NB4 (cell line): ENCODE measurements around the gene NPAS3.

Experiments
- DNase-seq: peaks from one replicate; pipeline ENCODE4 v3.0.0; 2010; ENCODE audit warnings: low read depth
- H3K4me3 ChIP-seq: one replicate; pipeline ENCODE4 v1.5.1; 2011; ENCODE audit warnings: mild to moderate bottlenecking, low read depth, low read length, moderate library complexity
- MYC ChIP-seq: IDR thresholded peaks from 2 replicates; pipeline ENCODE4 v1.6.1; 2011; ENCODE audit warnings: low read depth, low read length
- POLR2A ChIP-seq: IDR thresholded peaks from 2 replicates; pipeline ENCODE4 v1.6.1; 2011; ENCODE audit warnings: mild to moderate bottlenecking; ENCODE audit not compliant: insufficient read length; ENCODE audit errors: extremely low read depth
- TF ChIP-seq, protein P1 (sequence below): IDR thresholded peaks from 2 replicates; pipeline ENCODE4 v1.6.1; 2011; ENCODE audit warnings: low read depth, low read length
- TF ChIP-seq, protein P2 (sequence below): IDR thresholded peaks from one replicate; pipeline ENCODE4 v1.5.1; 2012; ENCODE audit warnings: low read depth, low read length

Gene NPAS3

DNA sequence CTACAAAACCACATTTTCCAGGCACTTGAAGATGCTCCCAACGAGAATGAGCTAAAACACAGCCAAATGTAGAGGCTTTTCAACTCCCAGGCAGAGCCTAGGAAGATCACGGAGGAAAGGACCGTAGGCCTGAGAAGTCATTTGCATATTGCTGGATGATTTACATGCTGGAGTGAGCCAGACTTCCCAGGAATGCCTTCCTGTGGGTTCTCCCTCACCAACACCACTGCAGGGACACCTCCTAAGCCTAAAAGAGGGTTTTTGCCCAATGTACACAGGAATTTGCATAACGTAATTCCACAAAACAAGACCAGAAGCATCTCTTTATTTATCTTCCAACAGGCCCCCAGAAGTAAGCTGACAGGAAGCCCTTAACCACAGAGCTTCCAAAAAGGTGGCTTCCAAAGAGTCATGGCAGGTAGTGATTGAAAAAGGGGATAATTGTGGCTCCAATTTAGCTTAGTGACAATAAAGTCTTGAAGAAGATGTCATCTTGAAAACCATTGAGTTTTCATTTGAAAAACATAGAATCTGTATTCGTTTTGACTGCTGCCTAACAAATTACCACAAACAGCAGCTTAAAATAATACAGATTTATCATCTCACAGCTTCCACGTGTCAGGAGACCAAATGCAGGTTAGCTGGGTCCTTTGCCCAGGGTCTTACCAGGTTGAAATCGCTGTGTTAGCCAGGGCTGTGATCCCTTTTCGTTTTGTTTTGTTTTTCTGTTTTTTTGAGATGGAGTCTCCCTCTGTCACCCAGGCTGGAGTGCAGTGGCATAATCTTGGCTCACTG lies 896.0 kb downstream of the NPAS3 start:
- no peak overlapping the region for H3K4me3 ChIP-seq
- no peak for TF ChIP-seq MYC
- DNase-seq, result no peak

DNA sequence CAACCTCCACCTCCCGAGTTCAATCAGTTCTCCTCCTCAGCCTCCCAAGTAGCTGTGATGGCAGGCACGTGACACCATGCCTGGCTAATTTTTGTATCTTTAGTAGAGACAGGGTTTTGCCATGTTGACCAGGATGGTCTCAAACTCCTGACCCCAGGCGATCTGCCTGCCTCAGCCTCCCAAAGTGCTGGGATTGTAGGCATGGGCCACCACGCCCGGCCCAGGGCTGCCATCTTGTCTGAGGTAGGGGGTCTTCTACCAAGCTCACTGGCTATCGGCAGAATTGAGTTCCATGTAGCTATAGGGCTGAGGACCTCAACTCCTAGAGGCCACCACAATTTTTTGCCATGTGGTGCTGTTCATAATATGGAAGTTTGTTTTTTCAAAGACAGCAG lies 896.6 kb downstream of the NPAS3 start:
- TF ChIP-seq MYC (no peak), POLR2A (no peak)
- TF ChIP-seq, protein P1, sequence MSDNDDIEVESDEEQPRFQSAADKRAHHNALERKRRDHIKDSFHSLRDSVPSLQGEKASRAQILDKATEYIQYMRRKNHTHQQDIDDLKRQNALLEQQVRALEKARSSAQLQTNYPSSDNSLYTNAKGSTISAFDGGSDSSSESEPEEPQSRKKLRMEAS, result no peak
- TF ChIP-seq, protein P2, sequence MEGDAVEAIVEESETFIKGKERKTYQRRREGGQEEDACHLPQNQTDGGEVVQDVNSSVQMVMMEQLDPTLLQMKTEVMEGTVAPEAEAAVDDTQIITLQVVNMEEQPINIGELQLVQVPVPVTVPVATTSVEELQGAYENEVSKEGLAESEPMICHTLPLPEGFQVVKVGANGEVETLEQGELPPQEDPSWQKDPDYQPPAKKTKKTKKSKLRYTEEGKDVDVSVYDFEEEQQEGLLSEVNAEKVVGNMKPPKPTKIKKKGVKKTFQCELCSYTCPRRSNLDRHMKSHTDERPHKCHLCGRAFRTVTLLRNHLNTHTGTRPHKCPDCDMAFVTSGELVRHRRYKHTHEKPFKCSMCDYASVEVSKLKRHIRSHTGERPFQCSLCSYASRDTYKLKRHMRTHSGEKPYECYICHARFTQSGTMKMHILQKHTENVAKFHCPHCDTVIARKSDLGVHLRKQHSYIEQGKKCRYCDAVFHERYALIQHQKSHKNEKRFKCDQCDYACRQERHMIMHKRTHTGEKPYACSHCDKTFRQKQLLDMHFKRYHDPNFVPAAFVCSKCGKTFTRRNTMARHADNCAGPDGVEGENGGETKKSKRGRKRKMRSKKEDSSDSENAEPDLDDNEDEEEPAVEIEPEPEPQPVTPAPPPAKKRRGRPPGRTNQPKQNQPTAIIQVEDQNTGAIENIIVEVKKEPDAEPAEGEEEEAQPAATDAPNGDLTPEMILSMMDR, result no peak
- no peak overlapping the region for H3K4me3 ChIP-seq
- no peak for DNase-seq

DNA sequence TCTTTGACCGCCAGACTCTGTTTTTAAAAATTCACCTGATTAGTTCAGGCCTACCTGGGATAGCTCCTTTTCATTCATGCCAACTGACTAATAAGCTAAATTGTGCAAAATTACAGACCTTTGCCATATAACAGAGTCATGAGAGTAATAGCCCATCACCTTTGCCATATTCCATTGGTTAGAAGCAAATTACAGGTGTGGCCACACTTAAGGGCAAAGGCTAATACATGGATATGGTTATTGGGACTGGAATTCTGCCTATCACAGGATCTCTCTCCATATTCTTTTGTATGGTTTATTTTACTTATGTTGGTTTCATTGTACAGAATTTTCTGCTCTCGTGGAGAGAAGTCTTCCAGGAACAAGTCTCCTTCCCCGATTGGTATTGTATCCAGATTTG lies 897.0 kb downstream of the NPAS3 start:
- TF ChIP-seq, protein P2, result no peak
- TF ChIP-seq POLR2A, result no peak
- DNase-seq, result no peak
- H3K4me3 ChIP-seq, result no peak overlapping the region

DNA sequence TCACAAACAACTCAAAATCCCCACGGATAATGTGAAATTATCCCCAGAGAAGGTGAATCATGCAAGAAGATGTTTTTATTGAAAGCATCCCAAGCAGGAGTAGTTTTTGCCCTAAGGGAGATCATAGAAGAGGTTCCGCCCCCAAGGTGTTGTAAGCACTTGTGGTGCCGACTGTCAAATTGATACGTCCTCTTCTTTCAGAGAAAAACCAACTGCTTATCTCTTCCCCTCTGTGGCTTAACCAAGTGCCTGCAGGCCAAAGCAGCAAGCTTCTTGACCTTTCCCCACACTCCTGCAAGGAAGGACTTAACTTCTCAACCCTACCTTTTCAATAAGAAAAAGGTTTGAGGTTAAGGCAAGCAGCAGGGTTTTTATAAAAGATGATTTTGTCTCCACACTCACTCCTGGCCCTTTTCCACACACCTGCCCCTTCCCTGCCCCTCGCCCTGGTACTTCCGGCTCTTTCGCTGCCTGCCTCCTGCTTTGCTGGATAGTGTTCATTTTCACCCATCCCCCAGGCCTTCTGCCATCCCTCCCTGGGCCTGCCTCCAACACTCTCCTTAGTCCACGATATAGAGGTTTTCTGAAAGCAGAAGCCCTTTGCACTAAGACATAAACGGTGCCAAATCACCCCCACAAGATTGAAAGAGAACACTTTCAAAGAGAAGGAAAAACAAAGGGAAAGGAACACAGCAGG lies 897.7 kb downstream of the NPAS3 start:
- TF ChIP-seq, protein P1, result no peak
- TF ChIP-seq, protein P2, result no peak
- TF ChIP-seq POLR2A (no peak), MYC (no peak)
- no peak for DNase-seq
- H3K4me3 ChIP-seq, result no peak overlapping the region

DNA sequence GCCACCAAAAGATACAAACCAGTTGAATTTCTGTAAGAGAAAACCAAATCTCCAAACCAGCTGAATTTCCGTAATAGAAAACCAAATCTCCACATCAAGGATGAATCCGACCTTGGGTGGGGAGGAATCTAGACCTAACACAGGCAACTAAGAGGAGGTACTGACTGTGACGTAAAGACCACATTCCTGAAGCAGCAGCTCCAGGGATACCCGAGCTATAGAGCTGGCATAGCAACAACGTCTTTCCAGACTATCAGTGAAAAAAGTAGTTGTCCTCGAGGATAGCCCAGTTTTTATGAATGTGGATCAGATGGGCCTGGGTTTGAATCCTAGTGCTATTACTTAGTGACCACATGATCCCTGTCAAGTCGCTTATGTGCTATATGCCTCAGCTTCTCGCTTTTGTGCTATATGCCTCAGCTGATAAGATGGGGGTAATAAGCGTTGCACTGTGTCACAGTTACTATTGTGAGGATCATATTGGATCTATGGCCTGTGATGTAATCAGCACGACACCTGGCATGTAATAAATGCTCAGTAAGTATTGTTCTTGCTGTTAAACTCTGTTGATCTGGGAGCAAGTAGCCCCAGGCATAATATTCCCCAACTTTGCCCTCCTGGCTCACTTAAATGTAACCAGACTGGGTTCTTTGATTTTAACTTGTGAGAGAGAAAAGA lies 898.4 kb downstream of the NPAS3 start:
- TF ChIP-seq, protein P1, result no peak
- TF ChIP-seq, protein P2, result no peak
- TF ChIP-seq POLR2A, result no peak
- TF ChIP-seq MYC, result no peak
- no peak for DNase-seq
- H3K4me3 ChIP-seq, result no peak overlapping the region

DNA sequence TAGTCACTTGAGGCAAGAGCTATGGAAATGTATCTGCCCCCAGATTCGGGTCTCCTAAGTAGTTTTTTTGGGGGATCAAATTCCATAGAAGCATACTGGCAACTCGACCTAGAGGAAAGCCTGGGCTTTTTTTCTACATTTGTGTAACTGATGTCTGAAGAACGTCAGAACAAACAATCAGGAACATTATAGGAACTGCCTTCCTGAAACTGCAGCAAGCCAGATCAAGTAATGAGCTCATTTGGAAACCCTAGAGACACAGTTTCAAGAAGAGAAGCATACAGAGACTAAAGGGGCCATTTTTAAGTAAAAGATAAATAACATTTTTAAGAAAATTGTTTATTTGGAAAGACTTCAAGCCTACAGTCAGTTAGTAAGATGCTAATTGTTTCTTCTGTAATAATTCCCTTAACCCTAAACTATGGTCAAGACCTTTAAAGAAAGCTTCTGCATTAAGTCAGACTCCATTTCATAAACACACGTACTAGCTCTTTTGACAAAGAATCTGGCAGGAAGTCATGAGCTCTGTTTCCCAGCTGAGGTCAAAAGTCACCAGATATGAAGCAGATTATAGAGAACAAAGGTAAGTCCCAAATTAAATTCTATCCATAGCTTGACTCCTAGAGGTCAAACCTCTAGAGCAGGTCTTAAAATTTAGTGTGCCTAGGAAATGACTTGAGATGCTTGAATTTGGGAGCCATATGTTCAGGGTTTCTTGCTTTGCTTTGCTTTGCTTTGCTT lies 899.4 kb downstream of the NPAS3 start:
- no peak for DNase-seq
- TF ChIP-seq, protein P1, result no peak
- no peak for TF ChIP-seq POLR2A
- no peak for TF ChIP-seq MYC
- TF ChIP-seq, protein P2, result no peak

More for the DNA sequence above, 899.4 kb downstream of the NPAS3 start:
- H3K4me3 ChIP-seq, result no peak overlapping the region
